HepG2 (cell line): ENCODE measurements around the gene CUEDC2. TPM values are rescaled to one million over a fixed set of nuclear protein-coding genes. Genes with fewer than 3 reads are reported as not detected.
A peak's percentile ranks its signal among the peaks of the same experiment; 100 is the strongest.

Source experiments
- CERS6 ChIP-seq: sonication (generic); formaldehyde crosslinking; IDR thresholded peaks from 2 replicates; pipeline ENCODE4 v1.5.0; 2020; ENCODE audit warnings: missing genetic modification reagents
- HMGA1 ChIP-seq: sonication (generic); formaldehyde crosslinking; conservative IDR thresholded peaks from 2 replicates; pipeline ENCODE4 v1.4.0; 2020; ENCODE audit warnings: missing genetic modification reagents
- KDM5B ChIP-seq: sonication (generic); formaldehyde crosslinking; IDR thresholded peaks from 2 replicates; pipeline ENCODE4 v1.4.0; 2020; ENCODE audit warnings: missing genetic modification reagents, mild to moderate bottlenecking, borderline replicate concordance
- MXD4 ChIP-seq: IDR thresholded peaks from 2 replicates; pipeline ENCODE4 v1.6.1; 2016; ENCODE audit warnings: mild to moderate bottlenecking, missing biosample characterization, missing genetic modification reagents
- NFATC3 ChIP-seq: sonication (generic); formaldehyde crosslinking; IDR thresholded peaks from 2 replicates; pipeline ENCODE4 v1.5.1; 2020; ENCODE audit warnings: mild to moderate bottlenecking, missing genetic modification reagents
- SPEN ChIP-seq: sonication (generic); formaldehyde crosslinking; IDR thresholded peaks from 2 replicates; pipeline ENCODE4 v1.5.1; 2020; ENCODE audit warnings: low read depth, mild to moderate bottlenecking, missing genetic modification reagents
- THAP11 ChIP-seq: IDR thresholded peaks from 2 replicates; pipeline ENCODE4 v1.6.1; 2016; ENCODE audit warnings: missing biosample characterization, missing genetic modification reagents
- ZBTB39 ChIP-seq: sonication (generic); formaldehyde crosslinking; IDR thresholded peaks from 2 replicates; pipeline ENCODE4 v1.5.0; 2020; ENCODE audit warnings: missing genetic modification reagents
- ZFP91 ChIP-seq: sonication (generic); formaldehyde crosslinking; IDR thresholded peaks from 2 replicates; pipeline ENCODE4 v1.9.0; 2022; ENCODE audit warnings: missing genetic modification reagents, mild to moderate bottlenecking, borderline replicate concordance
- ZNF280D ChIP-seq: sonication (generic); formaldehyde crosslinking; IDR thresholded peaks from 2 replicates; pipeline ENCODE4 v1.5.1; 2020; ENCODE audit warnings: mild to moderate bottlenecking, missing genetic modification reagents
- polyA plus RNA-seq, 8 experiments: library from polyadenylated mRNA; depleted of rRNA in 3 of 8; stranded (reverse) in 7 of 8; unstranded in 1 of 8; fragments of >200 nt; fragmentation: Illumina TruSeq in 4 of 8; extraction: Trizol in 4 of 8; gene quantifications; 2 replicates each; pipeline versions ENCODE4 v1.2.1 to v1.2.3, GENCODE V29; 2011 to 2016; ENCODE audit warnings: low read depth in 4 of 8, missing spikeins in 1 of 8, mixed read lengths in 1 of 8; ENCODE audit not compliant: insufficient read depth in 1 of 8
- total RNA-seq, 5 experiments: library from RNA; depleted of rRNA; stranded (reverse); fragments of >200 nt; fragmentation: Illumina TruSeq; extraction: Trizol; gene quantifications; 2 replicates each; pipeline ENCODE4 v1.2.3, GENCODE V29; 2016; ENCODE audit warnings: low read depth in 1 of 5
- TF ChIP-seq, protein P1 (sequence below): sonication (generic); formaldehyde crosslinking; IDR thresholded peaks from 2 replicates; pipeline ENCODE4 v1.8.1; 2023; ENCODE audit warnings: mild to moderate bottlenecking, inconsistent platforms, moderate library complexity, missing genetic modification reagents, borderline replicate concordance
- TF ChIP-seq, protein P2 (sequence below): fragments of 450-650 bp; IDR thresholded peaks from 2 replicates; pipeline ENCODE4 v1.6.1; 2017; ENCODE audit warnings: mild to moderate bottlenecking
- TF ChIP-seq, protein P3 (sequence below): sonication (generic); formaldehyde crosslinking; IDR thresholded peaks from 2 replicates; pipeline ENCODE4 v1.5.1; 2020; ENCODE audit warnings: mild to moderate bottlenecking, moderate library complexity, missing genetic modification reagents

Gene CUEDC2
- total and polyA plus RNA-seq, 2 of the 13 experiments (the other 11 are each of a cell fraction or from before 2014, with no cell fraction given): 13.1 to 18.4 TPM

DNA sequence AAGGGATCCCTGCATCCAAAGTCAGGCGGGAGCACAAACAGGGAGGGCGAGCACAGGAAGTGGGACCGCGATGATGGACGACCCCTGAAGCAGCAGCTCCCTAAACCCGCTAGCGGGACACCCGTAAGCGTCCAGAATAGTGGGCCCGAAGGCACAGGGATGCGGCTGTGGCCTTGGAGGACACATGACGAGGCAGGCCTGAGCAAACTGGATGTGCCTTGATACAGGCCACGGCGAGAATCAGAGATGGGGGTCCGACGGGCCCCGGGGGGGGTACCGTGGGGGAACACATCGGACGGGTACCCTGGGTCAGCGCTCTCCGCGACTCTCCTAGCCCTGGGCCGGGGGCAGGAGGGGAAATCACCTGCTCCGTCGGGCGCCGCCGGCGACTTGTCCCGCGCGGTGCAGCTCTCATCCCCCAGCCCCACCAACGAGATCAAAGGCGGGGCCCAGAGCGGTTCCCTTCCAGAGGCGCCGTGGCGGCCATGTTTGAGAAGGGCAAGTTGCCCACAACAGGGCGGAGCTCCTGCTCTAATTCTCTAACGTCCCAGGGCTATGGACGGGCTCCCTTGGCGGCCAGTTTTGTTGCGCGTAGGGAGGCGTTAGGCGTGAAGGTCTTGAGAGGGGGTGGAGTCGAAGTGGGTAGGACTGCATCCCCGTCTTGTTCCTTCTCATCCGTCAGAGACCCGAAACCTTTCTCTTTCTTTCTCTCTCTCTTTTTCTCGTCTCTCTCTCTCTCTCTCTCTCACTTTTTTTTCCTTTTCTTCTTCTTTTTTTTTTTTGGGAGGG, at the start of gene CUEDC2 (continued):
- TF ChIP-seq, protein P1, sequence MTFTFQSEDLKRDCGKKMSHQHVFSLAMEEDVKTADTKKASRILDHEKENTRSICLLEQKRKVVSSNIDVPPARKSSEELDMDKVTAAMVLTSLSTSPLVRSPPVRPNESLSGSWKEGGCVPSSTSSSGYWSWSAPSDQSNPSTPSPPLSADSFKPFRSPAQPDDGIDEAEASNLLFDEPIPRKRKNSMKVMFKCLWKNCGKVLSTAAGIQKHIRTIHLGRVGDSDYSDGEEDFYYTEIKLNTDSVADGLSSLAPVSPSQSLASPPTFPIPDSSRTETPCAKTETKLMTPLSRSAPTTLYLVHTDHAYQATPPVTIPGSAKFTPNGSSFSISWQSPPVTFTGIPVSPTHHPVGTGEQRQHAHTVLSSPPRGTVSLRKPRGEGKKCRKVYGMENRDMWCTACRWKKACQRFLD (CRISPR knock-in tag): no peak; the same call in 1 of the 2 replicates
- TF ChIP-seq, protein P2, sequence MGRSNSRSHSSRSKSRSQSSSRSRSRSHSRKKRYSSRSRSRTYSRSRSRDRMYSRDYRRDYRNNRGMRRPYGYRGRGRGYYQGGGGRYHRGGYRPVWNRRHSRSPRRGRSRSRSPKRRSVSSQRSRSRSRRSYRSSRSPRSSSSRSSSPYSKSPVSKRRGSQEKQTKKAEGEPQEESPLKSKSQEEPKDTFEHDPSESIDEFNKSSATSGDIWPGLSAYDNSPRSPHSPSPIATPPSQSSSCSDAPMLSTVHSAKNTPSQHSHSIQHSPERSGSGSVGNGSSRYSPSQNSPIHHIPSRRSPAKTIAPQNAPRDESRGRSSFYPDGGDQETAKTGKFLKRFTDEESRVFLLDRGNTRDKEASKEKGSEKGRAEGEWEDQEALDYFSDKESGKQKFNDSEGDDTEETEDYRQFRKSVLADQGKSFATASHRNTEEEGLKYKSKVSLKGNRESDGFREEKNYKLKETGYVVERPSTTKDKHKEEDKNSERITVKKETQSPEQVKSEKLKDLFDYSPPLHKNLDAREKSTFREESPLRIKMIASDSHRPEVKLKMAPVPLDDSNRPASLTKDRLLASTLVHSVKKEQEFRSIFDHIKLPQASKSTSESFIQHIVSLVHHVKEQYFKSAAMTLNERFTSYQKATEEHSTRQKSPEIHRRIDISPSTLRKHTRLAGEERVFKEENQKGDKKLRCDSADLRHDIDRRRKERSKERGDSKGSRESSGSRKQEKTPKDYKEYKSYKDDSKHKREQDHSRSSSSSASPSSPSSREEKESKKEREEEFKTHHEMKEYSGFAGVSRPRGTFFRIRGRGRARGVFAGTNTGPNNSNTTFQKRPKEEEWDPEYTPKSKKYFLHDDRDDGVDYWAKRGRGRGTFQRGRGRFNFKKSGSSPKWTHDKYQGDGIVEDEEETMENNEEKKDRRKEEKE: no peak
- TF ChIP-seq ZFP91 (CRISPR knock-in tag): peak; percentile 87
- TF ChIP-seq CERS6: no peak
- no peak for TF ChIP-seq HMGA1 (CRISPR knock-in tag)
- peak; percentile 47; the same call in 1 of the 2 replicates for TF ChIP-seq ZNF280D (CRISPR knock-in tag)
- TF ChIP-seq, protein P3, sequence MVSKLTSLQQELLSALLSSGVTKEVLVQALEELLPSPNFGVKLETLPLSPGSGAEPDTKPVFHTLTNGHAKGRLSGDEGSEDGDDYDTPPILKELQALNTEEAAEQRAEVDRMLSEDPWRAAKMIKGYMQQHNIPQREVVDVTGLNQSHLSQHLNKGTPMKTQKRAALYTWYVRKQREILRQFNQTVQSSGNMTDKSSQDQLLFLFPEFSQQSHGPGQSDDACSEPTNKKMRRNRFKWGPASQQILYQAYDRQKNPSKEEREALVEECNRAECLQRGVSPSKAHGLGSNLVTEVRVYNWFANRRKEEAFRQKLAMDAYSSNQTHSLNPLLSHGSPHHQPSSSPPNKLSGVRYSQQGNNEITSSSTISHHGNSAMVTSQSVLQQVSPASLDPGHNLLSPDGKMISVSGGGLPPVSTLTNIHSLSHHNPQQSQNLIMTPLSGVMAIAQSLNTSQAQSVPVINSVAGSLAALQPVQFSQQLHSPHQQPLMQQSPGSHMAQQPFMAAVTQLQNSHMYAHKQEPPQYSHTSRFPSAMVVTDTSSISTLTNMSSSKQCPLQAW (CRISPR knock-in tag): peak; percentile 67; the same call in 1 of the 2 replicates
- no peak for TF ChIP-seq NFATC3 (CRISPR knock-in tag)
- peak; percentile 8; the same call in 1 of the 2 replicates for TF ChIP-seq SPEN (CRISPR knock-in tag)
- TF ChIP-seq ZBTB39 (CRISPR knock-in tag): no peak
- peak; percentile 86 for TF ChIP-seq KDM5B
- peak; percentile 56; the same call in 1 of the 2 replicates for TF ChIP-seq MXD4 (CRISPR knock-in tag)
- TF ChIP-seq THAP11 (CRISPR knock-in tag): peak; percentile 94
